Kidney (tissue), 14 donors: Measurements from ENCODE around the gene ADORA2A. TPM values are rescaled to one million over a fixed set of nuclear protein-coding genes. Genes with fewer than 3 reads are reported as not detected.

Experiments
- DNase-seq, 5 donors: peaks; one replicate each; pipeline ENCODE4 v3.0.0-alpha.2; 2013 to 2020
- FAIRE-seq: peaks from 2 replicates; lab custom pipeline; 2012; peaks lifted over from hg19 to GRCh38; lab: Jason Lieb, UNC
- H3K27ac ChIP-seq, 2 donors: one replicate each; pipeline ENCODE4 v1.7.0; 2013; ENCODE audit warnings: low read depth in 2 of 2, low read length in 2 of 2, inconsistent platforms in 1 of 2
- H3K27me3 ChIP-seq: one replicate; pipeline ENCODE4 v1.7.1; 2013; ENCODE audit warnings: low read length, inconsistent platforms; ENCODE audit not compliant: control insufficient read depth, insufficient read depth
- H3K36me3 ChIP-seq, 3 donors: one replicate each; pipeline versions ENCODE4 v1.7.0 to v1.7.1; 2013; ENCODE audit warnings: low read length in 3 of 3, control low read depth in 1 of 3, inconsistent platforms in 1 of 3; ENCODE audit not compliant: insufficient read depth in 3 of 3, control insufficient read depth in 2 of 3
- H3K4me1 ChIP-seq, 3 donors: one replicate each; pipeline versions ENCODE4 v1.7.0 to v1.7.1; 2013; ENCODE audit warnings: low read length in 3 of 3, inconsistent platforms in 1 of 3, low read depth in 1 of 3; ENCODE audit not compliant: control insufficient read depth in 2 of 3, insufficient read depth in 2 of 3
- H3K4me3 ChIP-seq, 3 donors: one replicate each; pipeline versions ENCODE4 v1.7.0 to v1.8.1; 2013; ENCODE audit warnings: low read length in 3 of 3, control low read depth in 1 of 3, inconsistent platforms in 1 of 3
- H3K9ac ChIP-seq, 3 donors: one replicate each; pipeline versions ENCODE4 v1.7.0 to v1.7.1; 2013; ENCODE audit warnings: low read length in 3 of 3, control low read depth in 1 of 3, inconsistent platforms in 1 of 3
- H3K9me3 ChIP-seq, 3 donors: one replicate each; pipeline versions ENCODE4 v1.7.0 to v1.7.1; 2013; ENCODE audit warnings: low read length in 3 of 3, control low read depth in 1 of 3, inconsistent platforms in 1 of 3; ENCODE audit not compliant: control insufficient read depth in 2 of 3, insufficient read depth in 1 of 3
- CTCF ChIP-seq: IDR thresholded peaks from 3 replicates; pipeline ENCODE4 v1.5.1; 2012; ENCODE audit warnings: mild to moderate bottlenecking, moderate library complexity, borderline replicate concordance; ENCODE audit not compliant: insufficient read depth; ENCODE audit errors: extremely low read depth
- intact Hi-C: fragments of 100-400 bp; cut with DNase I; formaldehyde crosslinking; loops from one replicate; pipeline ENCODE4 v1.11.1; 2022
- polyA plus RNA-seq: library from polyadenylated mRNA; stranded (reverse); fragments of 350-450 nt; fragmentation: Illumina TruSeq; extraction: RNeasy Lipid Tissue Mini Kit (QIAGEN cat#74804); gene quantifications from one replicate; pipeline ENCODE4 v1.2.3, GENCODE V29; 2014; ENCODE audit warnings: low read depth, low replicate concordance; ENCODE audit not compliant: insufficient read depth
- total RNA-seq: library from RNA; stranded (reverse); fragmentation: NEBNext Ultra II Directional; extraction: Animal tissue kit (Norgen Biotek cat#: 25700); gene quantifications from one replicate; pipeline ENCODE4 v1.2.1, GENCODE V29; 2021
- donor health status: control.
- donor health status: control.
- donor health status: control.
- donor health status: control.
- donor health status: control.
- donor health status: DM: yes; HTN: yes; CAD: no.
- donor health status: Normal renal cell carcinoma (clear cell type).

The ADORA2A gene
- total and polyA plus RNA-seq, 2 donors from 2014 or later, result 6.1 to 6.9 TPM

DNA sequence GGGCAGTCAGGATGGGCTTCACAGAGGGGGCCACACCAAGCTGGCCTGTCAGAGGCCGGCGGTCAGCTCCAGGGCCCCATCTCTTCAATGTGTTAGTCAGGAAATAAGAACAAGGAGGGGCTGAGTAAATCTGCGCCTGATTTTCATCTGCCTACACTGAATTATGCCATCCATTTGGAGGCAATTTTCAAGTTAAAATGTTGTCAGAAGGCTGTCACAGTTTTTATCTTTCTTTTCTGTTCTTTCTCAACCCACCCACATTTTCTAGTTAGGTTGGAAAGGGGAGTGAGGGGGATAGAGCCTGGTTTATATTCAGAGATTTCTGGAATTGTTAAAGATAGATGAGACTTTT lies 18.8 kb downstream of the ADORA2A start:
- H3K27me3 ChIP-seq, result no peaks in the 10 kb centered on the region
- no peaks in the 10 kb centered on the region for H3K4me1 ChIP-seq
- peaks cover 0 to 2% (median 0%) of the 10 kb centered on the region in 3 donors for H3K36me3 ChIP-seq
- no peak overlapping the region for H3K9ac ChIP-seq
- DNase-seq (no peak), FAIRE-seq (no peak)
- TF ChIP-seq CTCF, result no peak
- intact Hi-C loops, result no loop called here
- H3K27ac ChIP-seq, result no peak overlapping the region
- H3K9me3 ChIP-seq, result no peaks in the 10 kb centered on the region
- no peak overlapping the region for H3K4me3 ChIP-seq

DNA sequence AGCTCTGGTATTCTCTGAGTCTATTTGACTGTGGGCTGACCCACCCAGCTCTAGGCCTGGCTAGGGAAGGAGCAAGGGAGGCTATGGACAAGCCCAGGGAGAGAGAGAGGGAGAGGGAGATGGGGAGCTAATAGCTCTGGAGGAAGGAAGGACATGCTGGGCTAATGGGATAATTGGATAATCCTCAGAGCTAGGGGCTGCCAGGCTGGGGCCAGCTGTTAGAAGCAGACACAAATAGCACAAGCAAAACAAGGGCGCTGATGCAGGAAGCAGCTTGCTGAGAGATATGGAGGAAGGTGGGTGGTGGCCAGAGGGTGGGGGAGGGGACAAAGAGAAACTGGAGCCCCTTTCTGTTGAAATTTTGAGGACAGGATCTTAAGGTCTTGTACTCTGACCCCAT lies 23.2 kb downstream of the ADORA2A start:
- FAIRE-seq, result no peak
- no peaks in the 10 kb centered on the region for H3K27me3 ChIP-seq
- no peaks in the 10 kb centered on the region for H3K9me3 ChIP-seq
- peak in 2 of 5 donors; percentile 71 to 83 for DNase-seq
- no peak overlapping the region for H3K4me3 ChIP-seq
- no peak for TF ChIP-seq CTCF
- no peak overlapping the region for H3K9ac ChIP-seq
- H3K4me1 ChIP-seq, result no peaks in the 10 kb centered on the region
- intact Hi-C loops, result no loop called here
- H3K27ac ChIP-seq, result peak overlapping the region in 1 of 2 donors; percentile 23
- H3K36me3 ChIP-seq, result no peaks in the 10 kb centered on the region

GRCh38 chr22:24451162-24451561 lies 23.8 kb downstream of the ADORA2A start:
- FAIRE-seq, result no peak
- H3K4me3 ChIP-seq, result no peak overlapping the region
- no peaks in the 10 kb centered on the region for H3K36me3 ChIP-seq
- no peak overlapping the region for H3K9ac ChIP-seq
- peaks cover 0 to 6% (median under 1%) of the 10 kb centered on the region in 3 donors for H3K4me1 ChIP-seq
- intact Hi-C loops, result no loop called here
- no peak for DNase-seq
- TF ChIP-seq CTCF, result no peak
- H3K9me3 ChIP-seq, result no peaks in the 10 kb centered on the region
- H3K27ac ChIP-seq, result peak overlapping the region in 1 of 2 donors; percentile 23
- H3K27me3 ChIP-seq, result no peaks in the 10 kb centered on the region

- H3K4me3 ChIP-seq, result no peak overlapping the region
- H3K9me3 ChIP-seq, result no peaks in the 10 kb centered on the region
- no peak for FAIRE-seq
- no peaks in the 10 kb centered on the region for H3K27me3 ChIP-seq
- intact Hi-C loops, result no loop called here
- H3K4me1 ChIP-seq, result peaks cover 0 to 8% (median 3%) of the 10 kb centered on the region in 3 donors
- no peak for DNase-seq
- no peak overlapping the region for H3K27ac ChIP-seq
- no peak for TF ChIP-seq CTCF
- no peaks in the 10 kb centered on the region for H3K36me3 ChIP-seq
- no peak overlapping the region for H3K9ac ChIP-seq
Observed at GRCh38 chr22:24453853-24454252, 26.5 kb downstream of the ADORA2A start.
